Frontal cortex (tissue), 4 donors: ENCODE measurements around the gene HAPLN3. TPM values are rescaled to one million over a fixed set of nuclear protein-coding genes. Genes with fewer than 3 reads are reported as not detected.

ENCODE experiments used
- DNase-seq, 2 donors: peaks; one replicate each; pipeline ENCODE4 v3.0.0; 2012; ENCODE audit warnings: low spot score in 2 of 2
- FAIRE-seq: peaks from 2 replicates; lab custom pipeline; 2012; peaks lifted over from hg19 to GRCh38; lab: Jason Lieb, UNC
- total RNA-seq: library from RNA; depleted of rRNA; stranded (reverse); fragments of >200 nt; gene quantifications from one replicate; pipeline ENCODE4 v1.2.3, GENCODE V29; 2014
- donor health status: control.
- donor health status: control.
- donor health status: control.

HAPLN3 gene
- total RNA-seq, 1 donor from 2014 or later = 4.1 TPM

DNA sequence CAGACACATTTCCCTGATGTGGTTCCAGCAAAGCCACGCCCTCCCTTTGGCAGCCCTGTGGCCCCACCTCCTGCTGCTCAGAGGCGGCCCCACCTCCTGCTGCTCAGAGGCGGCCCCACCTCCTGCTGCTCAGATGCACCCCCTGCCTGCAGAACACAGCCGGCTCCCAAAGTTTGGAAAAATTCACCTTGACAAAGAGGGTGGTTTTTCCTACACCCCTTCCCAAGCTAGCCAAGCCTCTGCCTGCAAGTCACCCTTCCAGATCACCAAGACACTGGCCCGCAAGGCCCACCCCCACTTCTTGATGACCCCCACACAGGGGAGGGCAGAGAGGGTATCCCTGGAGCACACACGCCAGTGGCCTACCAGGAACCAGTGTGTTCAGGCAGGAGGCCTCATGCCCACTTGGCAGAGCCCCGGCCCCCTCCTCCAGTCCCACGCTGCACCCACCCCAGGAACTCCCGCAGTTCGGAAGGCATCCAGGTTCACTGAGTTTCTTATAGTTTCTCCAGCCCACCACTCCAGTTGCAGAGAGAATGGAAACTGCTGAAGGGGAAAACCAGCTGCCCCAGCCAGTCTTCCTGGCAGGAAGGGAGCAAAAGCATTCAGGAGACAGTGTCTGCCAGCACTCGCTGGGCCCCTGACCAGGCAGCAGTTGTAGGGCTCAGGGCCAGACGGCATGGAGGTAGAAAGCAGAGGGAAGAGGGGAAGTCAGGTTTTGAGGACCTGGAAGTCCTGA is 2.3 kb upstream of the HAPLN3 start:
- DNase-seq (peak; percentile 50 to 74), FAIRE-seq (no peak)

GRCh38 chr15:88897142-88897455 is 1.8 kb upstream of the HAPLN3 start:
- FAIRE-seq = no peak

DNA sequence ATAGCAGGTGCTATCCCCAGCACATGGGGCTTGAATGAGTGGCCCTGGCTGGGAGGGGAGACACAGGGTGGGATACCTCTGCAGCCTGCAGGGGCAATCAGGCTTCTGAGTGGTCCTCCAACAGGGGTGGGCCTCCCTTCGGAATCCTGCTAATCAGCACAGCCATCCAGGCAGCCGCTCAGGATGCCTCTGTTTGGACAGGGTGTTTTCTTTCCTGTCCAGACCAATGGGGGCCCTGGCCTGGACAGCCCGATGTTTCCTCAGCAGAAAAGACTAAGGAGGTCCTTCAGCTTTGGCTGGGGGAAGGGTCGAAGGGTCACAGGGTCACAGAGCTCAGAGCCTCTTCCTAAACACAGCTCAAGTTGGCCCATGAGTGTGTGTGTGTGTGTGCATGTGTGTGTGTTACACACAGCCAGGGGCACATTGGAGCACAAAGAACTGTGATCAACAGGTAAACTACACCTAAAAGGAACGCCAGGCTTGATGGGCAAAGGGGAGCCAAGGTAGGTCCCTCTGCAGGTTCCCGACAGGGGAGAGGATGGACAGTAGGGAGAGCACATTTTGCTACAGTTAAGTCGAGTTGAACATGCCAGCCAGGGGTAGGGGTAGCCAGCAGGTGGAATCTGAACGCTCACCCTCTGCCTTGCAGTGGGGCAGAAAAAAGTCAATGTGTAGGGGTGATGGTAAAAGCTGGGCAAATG is 1.1 kb upstream of the HAPLN3 start:
- no peak for FAIRE-seq
- no peak for DNase-seq

More at GRCh38 chr15:88897142-88897455, 1.8 kb upstream of the HAPLN3 start:
- no peak for DNase-seq

- DNase-seq (peak in 1 of 2 donors; percentile 62), FAIRE-seq (no peak)
These were observed 961 bp downstream of the HAPLN3 start for GRCh38 chr15:88894348-88894818.

GRCh38 chr15:88891540-88892254 is 3.6 kb downstream of the HAPLN3 start:
- no peak for DNase-seq
- no peak for FAIRE-seq

DNA sequence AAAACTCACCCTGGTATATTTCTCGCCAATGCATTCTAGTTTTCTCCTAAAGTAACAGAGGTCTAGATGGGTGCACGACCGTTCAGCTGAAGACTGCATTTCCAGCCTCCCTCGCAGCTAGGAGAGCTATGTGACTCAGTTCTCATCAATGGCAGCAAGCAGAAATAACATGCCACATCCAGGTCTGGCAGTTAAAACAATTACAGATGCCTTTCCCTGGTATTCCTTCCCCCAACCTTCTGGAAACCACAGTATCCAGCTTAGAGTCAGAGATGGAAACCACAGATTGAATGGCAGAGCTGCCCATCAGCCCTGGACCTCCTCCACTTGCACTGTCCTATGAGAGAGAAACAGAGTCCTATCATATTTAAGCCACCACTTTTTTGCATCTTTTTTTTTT is 4.8 kb downstream of the HAPLN3 start:
- FAIRE-seq = no peak
- no peak for DNase-seq

- DNase-seq (no peak), FAIRE-seq (no peak)
These were observed 6.6 kb downstream of the HAPLN3 start for GRCh38 chr15:88888719-88889118.

GRCh38 chr15:88887068-88887580 is 8.2 kb downstream of the HAPLN3 start:
- no peak for FAIRE-seq

GRCh38 chr15:88882785-88883184 is 12.6 kb downstream of the HAPLN3 start:
- FAIRE-seq (no peak), DNase-seq (no peak)

More at GRCh38 chr15:88887068-88887580, 8.2 kb downstream of the HAPLN3 start:
- DNase-seq = no peak

- no peak for DNase-seq
- FAIRE-seq = no peak
These were observed 13.6 kb downstream of the HAPLN3 start for GRCh38 chr15:88881775-88882174.

GRCh38 chr15:88880944-88881740 is 14.2 kb downstream of the HAPLN3 start:
- no peak for FAIRE-seq
- DNase-seq = no peak

DNA sequence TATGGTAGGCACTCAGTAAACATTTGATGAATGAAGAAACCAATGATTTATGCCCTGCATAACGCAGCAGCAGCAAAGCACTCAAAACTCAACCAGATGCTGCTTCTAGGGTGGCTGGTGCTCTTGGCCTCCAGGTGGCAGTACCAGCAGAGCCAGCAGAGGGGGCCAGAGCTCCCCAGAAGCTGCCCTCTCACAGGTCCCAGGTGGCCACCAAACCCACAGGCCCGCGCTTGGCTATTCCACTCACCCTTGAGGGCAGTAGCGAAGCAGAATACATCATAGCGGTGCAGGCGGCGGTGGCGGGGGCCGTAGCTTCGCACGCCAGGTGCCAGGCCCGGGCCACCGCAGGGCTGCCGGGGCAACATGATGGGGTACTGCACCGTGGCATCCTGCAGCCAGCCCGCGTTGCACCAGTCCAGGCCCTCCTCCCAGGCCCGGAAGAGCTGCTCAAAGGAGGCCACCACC is 16.6 kb downstream of the HAPLN3 start:
- DNase-seq (peak in 1 of 2 donors; percentile 57), FAIRE-seq (no peak)

DNA sequence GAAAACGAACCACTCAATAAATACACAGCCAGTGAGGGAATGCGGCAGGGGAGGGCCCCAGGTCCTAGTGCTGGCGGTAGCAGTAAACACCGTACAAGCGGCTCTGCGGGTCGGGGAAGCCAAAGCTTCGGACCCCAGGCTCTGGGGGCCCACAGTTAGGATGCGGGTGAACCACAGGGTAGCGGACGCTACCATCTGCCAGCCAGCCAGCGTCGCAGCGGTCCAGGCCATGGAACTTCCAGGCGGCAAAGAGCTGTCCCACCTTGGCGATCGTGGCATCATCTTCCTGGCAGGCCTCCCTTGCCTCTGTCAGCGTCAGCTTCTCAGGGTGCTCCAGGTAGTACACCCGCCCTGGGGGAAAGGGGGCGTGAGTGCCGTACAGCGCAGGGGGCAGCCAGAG is 17.4 kb downstream of the HAPLN3 start:
- DNase-seq (no peak), FAIRE-seq (no peak)

- FAIRE-seq (no peak), DNase-seq (no peak)
These were observed 17.9 kb downstream of the HAPLN3 start for GRCh38 chr15:88877415-88877814.

DNA sequence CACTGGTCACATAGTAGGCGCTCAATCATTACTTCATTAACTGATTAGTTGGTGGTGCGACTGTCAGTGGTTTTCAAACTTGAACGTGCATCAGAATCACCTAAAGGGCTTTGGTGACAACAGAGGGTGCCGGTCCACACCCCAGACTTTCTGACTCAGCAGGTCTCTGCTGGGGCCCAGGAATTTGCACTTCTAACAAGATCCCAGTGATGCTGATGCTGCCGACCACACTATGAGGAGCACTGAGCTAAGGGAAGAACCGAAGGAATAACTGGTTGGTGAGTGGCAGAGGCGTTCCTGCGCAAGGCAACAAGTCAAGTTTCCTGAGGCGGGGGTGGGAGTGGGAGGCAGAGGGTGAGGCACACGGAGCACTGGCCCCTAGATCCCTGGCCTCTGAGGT is 18.8 kb downstream of the HAPLN3 start:
- FAIRE-seq = no peak
- DNase-seq = no peak

DNA sequence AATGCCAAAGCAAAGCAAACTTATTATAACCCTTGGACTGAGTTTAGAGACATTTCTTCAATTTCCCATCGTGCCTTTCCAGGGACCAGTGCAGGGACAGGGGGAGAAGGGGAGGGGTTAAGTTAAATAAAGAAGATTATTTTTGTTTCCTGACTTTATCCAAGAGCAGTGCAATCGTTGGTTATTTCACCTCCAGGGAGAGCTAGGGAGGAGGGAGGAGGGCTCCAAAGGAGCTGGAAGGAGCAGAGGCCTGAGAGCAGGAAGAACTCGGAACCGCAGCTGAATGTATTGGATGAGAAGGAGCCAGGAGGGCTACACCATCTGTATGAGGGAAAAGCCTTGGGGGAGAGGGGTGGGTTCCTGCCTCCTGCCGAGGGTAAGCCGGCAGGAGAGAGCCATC is 20.7 kb downstream of the HAPLN3 start:
- FAIRE-seq (no peak), DNase-seq (no peak)

DNA sequence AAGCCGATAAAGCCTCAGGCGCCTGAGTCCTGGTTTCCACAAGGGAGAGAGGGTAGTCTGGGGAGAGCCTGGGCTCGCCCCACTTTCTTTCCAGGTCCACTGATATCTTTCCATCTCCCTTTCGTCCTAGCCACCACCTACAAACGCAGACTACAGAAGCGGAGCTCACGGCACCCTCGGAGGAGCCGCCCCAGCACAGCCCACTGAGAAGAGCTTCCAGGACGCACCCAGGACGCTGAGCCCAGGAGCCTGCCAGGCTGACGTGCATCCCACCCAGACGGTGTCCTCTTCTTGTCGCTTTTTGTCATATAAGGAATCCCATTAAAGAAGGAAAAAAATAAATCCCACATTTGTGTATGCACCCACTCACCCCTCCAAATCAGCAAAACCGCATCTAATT is 21.1 kb downstream of the HAPLN3 start:
- DNase-seq = no peak
- no peak for FAIRE-seq

GRCh38 chr15:88873786-88874185 is 21.6 kb downstream of the HAPLN3 start:
- no peak for FAIRE-seq
- no peak for DNase-seq

DNA sequence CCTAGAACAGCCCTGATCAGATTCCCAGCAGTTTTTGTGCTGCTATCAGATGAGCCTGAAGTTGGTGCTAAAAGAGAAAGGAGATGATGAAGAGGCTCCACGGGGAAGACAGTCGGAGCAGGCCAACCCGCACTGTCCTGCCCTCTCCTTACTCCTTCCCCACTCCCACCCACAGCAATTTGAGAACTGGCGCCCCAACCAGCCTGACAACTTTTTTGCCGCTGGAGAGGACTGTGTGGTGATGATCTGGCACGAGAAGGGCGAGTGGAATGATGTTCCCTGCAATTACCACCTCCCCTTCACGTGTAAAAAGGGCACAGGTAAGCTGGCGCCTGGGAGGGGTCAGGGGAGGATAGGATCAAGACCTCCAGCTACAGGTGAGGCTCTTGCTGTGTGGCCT is 22.6 kb downstream of the HAPLN3 start:
- DNase-seq (no peak), FAIRE-seq (no peak)

DNA sequence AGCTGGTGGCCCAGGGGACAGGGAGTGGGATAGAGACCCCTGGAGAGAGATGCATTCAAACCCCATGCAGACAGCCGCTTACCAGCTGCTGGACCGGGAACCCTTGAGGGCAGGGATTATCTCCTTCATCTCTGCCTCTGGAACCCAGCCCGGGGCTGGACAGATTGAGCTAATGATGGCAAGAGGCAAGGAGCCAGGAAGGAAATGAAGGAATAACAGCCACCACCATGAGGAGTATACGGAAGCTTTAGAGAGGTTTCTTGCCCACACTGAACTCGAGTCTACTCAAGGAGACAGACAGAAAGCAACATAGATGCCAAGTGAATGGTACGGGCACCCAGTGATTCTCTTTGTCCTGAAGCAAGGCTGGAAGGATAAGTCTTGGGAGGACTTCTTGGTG is 23.2 kb downstream of the HAPLN3 start:
- FAIRE-seq = no peak

More for the DNA sequence above, 23.2 kb downstream of the HAPLN3 start:
- DNase-seq = no peak
